ENCODE measurements around the gene LHFPL5. TPM values are rescaled to one million over a fixed set of nuclear protein-coding genes. Genes with fewer than 3 reads are reported as not detected.

Gene LHFPL5
- 0.11 to 0.34 TPM (median 0.16 TPM) in 4 of 5 replicates, not detected in the other for total RNA-seq (2022; extraction: Qiagen RNA extraction; ENCODE audit: low read depth)

DNA sequence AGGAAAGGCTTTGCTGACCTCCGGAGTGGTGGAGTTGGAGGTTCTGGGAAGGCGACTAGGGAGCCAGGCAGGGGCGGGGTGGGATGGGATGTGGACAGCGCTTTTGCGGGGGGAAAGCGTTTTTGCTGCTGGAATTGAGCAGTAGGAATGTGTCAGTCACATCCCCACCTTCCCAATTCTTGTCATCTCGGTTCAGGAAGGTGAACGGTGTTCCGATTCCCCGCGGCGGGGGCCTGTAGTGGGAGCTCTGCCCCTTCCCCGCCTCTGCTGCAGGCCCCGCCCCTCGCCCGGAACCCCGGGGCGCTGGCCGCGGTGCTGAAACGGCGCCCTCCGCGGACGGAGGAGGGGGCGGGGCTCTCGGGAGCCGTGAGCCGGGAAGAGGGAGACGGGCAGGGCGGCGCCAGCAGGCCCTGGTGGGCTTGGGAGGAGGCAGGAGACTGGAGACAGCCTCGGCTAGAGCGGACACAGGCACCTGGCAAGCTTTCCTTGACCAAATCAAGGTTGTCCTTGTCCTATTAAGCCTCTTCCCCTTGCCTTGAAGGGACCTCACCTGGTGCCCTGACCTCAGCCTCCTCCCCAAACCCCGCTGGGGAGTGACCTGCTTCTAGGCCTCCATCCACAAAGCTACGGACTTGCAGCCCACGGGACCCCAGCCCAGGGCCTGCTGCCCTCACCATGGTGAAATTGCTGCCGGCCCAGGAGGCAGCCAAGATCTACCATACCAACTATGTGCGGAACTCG, at the start of gene LHFPL5:
LHFPL5 (plus strand) TSS at position 357 of the 741 bp plus-strand sequence; CDS start at position 676, 319 bp downstream.

GRCh38 chr6:35776364-35777215, 28.6 kb upstream of the LHFPL5 start, which contains the start of gene CLPSL2:
Gene CLPSL2 (plus strand): TSS chr6:35776598. CDS start chr6:35776619, 21 bp downstream.

GRCh38 chr6:35780719-35781118, 24.4 kb upstream of the LHFPL5 start, which contains the start of gene CLPSL1:
Gene CLPSL1 (plus strand): TSS chr6:35781019. CDS start chr6:35781111, 92 bp downstream.

Other genes starting within 250 kb of the LHFPL5 start
- 9.2 to 11.2 TPM (median 10.6 TPM) in 5 replicates for gene FKBP5, start 116.4 kb upstream of the LHFPL5 start, total RNA-seq (2022; extraction: Qiagen RNA extraction; ENCODE audit: low read depth)
- gene ARMC12, start 68.3 kb upstream of the LHFPL5 start, total RNA-seq (2022; extraction: Qiagen RNA extraction; ENCODE audit: low read depth), result 0.18 to 0.40 TPM (median 0.24 TPM) in 5 replicates
- gene CLPSL2, start 28.8 kb upstream of the LHFPL5 start, total RNA-seq (2022; extraction: Qiagen RNA extraction; ENCODE audit: low read depth), result 0.38 to 0.76 TPM (median 0.57 TPM) in 4 of 5 replicates, not detected in the other
- not detected in 5 replicates for gene CLPSL1, start 24.3 kb upstream of the LHFPL5 start, total RNA-seq (2022; extraction: Qiagen RNA extraction; ENCODE audit: low read depth)
- gene CLPS, start 8.0 kb upstream of the LHFPL5 start, total RNA-seq (2022; extraction: Qiagen RNA extraction; ENCODE audit: low read depth), result not detected in 5 replicates
- 31.0 to 43.0 TPM (median 38.3 TPM) in 5 replicates for gene SRPK1, start 115.7 kb downstream of the LHFPL5 start, total RNA-seq (2022; extraction: Qiagen RNA extraction; ENCODE audit: low read depth)
- gene SLC26A8, start 219.3 kb downstream of the LHFPL5 start, total RNA-seq (2022; extraction: Qiagen RNA extraction; ENCODE audit: low read depth), result not detected in 5 replicates
- gene MAPK14, start 222.5 kb downstream of the LHFPL5 start, total RNA-seq (2022; extraction: Qiagen RNA extraction; ENCODE audit: low read depth), result 21.4 to 29.0 TPM (median 26.0 TPM) in 5 replicates

Data from A549 treated with DMSO at 1 μM for 4 hours (cell line).